H1 (cell line): ENCODE data around the gene CDR2. TPM values are rescaled to one million over a fixed set of nuclear protein-coding genes. Genes with fewer than 3 reads are reported as not detected.

Source experiments
- ASH2L ChIP-seq: fragments of 200-600, 300-600 bp; sonication (generic); IDR thresholded peaks from one replicate; pipeline ENCODE4 v1.7.1; 2017; ENCODE audit warnings: low read length
- BCL11A ChIP-seq, 2 experiments: IDR thresholded peaks; one replicate each; pipeline ENCODE4 v1.6.1; 2011; ENCODE audit warnings: low read depth in 2 of 2, low read length in 2 of 2, mild to moderate bottlenecking in 2 of 2
- BRCA1 ChIP-seq: IDR thresholded peaks from 2 replicates; pipeline ENCODE4 v1.6.1; 2012; ENCODE audit warnings: low read depth, low read length, improper control_type of control experiment
- CBX5 ChIP-seq: fragments of 300-800, 300-1000 bp; sonication (generic); IDR thresholded peaks from 2 replicates; pipeline ENCODE4 v1.7.1; 2016; ENCODE audit warnings: antibody characterized with exemption, low read length, low read depth
- EZH2 ChIP-seq: fragments of 200-600 bp; sonication (generic); IDR thresholded peaks from 2 replicates; pipeline ENCODE4 v1.7.1; 2012; ENCODE audit warnings: low read depth, mild to moderate bottlenecking, moderate library complexity, low read length, inconsistent platforms; ENCODE audit not compliant: severe bottlenecking
- HDAC6 ChIP-seq: IDR thresholded peaks from one replicate; pipeline ENCODE4 v1.7.1; 2012; ENCODE audit warnings: low read depth, mild to moderate bottlenecking, inconsistent platforms, low read length, moderate library complexity
- JUN ChIP-seq: IDR thresholded peaks from 2 replicates; pipeline ENCODE4 v1.6.1; 2011; ENCODE audit warnings: low read depth, mild to moderate bottlenecking, improper control_type of control experiment, low read length
- KDM4A ChIP-seq: IDR thresholded peaks from one replicate; pipeline ENCODE4 v1.7.1; 2012; ENCODE audit warnings: low read depth, mild to moderate bottlenecking, moderate library complexity, low read length, inconsistent platforms; ENCODE audit not compliant: severe bottlenecking
- KDM5A ChIP-seq: fragments of 200-600 bp; IDR thresholded peaks from 2 replicates; pipeline ENCODE4 v1.7.1; 2012; ENCODE audit warnings: mild to moderate bottlenecking, low read length, inconsistent platforms, mixed read lengths
- NRF1 ChIP-seq: IDR thresholded peaks from 2 replicates; pipeline ENCODE4 v1.6.1; 2011; ENCODE audit warnings: mild to moderate bottlenecking, low read depth, low read length, improper control_type of control experiment
- POLR2AphosphoS5 ChIP-seq: IDR thresholded peaks from 2 replicates; pipeline ENCODE4 v1.6.1; 2011; ENCODE audit warnings: low read depth, low read length
- RAD21 ChIP-seq, 2 experiments: IDR thresholded peaks in 1 of 2; conservative IDR thresholded peaks in 1 of 2; 2 replicates each; pipeline ENCODE4 v1.6.1; 2011; ENCODE audit warnings: low read depth in 2 of 2, low read length in 2 of 2, improper control_type of control experiment in 1 of 2, inconsistent platforms in 1 of 2, mild to moderate bottlenecking in 1 of 2, moderate library complexity in 1 of 2
- RBBP5 ChIP-seq: IDR thresholded peaks from 2 replicates; pipeline ENCODE4 v1.7.1; 2012; ENCODE audit warnings: low read depth, mild to moderate bottlenecking, inconsistent platforms, low read length, moderate library complexity, borderline replicate concordance
- SAP30 ChIP-seq: fragments of 300-600 bp; sonication (generic); IDR thresholded peaks from 2 replicates; pipeline ENCODE4 v1.7.1; 2012; ENCODE audit warnings: low read length, moderate library complexity, mild to moderate bottlenecking, inconsistent platforms; ENCODE audit not compliant: insufficient read depth, insufficient replicate concordance
- SIRT6 ChIP-seq: IDR thresholded peaks from one replicate; pipeline ENCODE4 v1.7.1; 2012; ENCODE audit warnings: low read length, inconsistent platforms
- SP1 ChIP-seq: IDR thresholded peaks from 2 replicates; pipeline ENCODE4 v1.6.1; 2011; ENCODE audit warnings: low read depth, low read length
- SP2 ChIP-seq: IDR thresholded peaks from 2 replicates; pipeline ENCODE4 v1.6.1; 2012; ENCODE audit warnings: mild to moderate bottlenecking, low read length, inconsistent platforms
- SP4 ChIP-seq: IDR thresholded peaks from 2 replicates; pipeline ENCODE4 v1.6.1; 2012; ENCODE audit warnings: low read length, inconsistent platforms
- SUZ12 ChIP-seq: fragments of 200-600 bp; sonication (generic); IDR thresholded peaks from 2 replicates; pipeline ENCODE4 v1.6.1; 2012; ENCODE audit warnings: mild to moderate bottlenecking, inconsistent platforms, low read length, moderate library complexity, mixed read lengths
- TCF12 ChIP-seq: IDR thresholded peaks from 2 replicates; pipeline ENCODE4 v1.6.1; 2011; ENCODE audit warnings: low read depth, mild to moderate bottlenecking, low read length
- TEAD4 ChIP-seq: IDR thresholded peaks from 2 replicates; pipeline ENCODE4 v1.6.1; 2012; ENCODE audit warnings: low read depth, low read length, inconsistent platforms, mixed read lengths
- polyA plus RNA-seq, 7 experiments: library from polyadenylated mRNA; depleted of rRNA in 3 of 7; stranded (reverse) in 5 of 7; unstranded in 2 of 7; fragments of >200 nt in 5 of 7; fragments of 200-250 nt in 2 of 7; gene quantifications; 1 replicate in 5 of 7; 2 replicates in 1 of 7; 4 replicates in 1 of 7; pipeline versions ENCODE4 v1.2.1 to v1.2.3, GENCODE V29; 2011 to 2013; ENCODE audit warnings: missing spikeins in 2 of 7, mixed read lengths in 2 of 7
- total RNA-seq: library from RNA; stranded (reverse); fragmentation: NEBNext Ultra II Directional; extraction: Animal tissue kit (Norgen Biotek cat#: 25700); gene quantifications from 2 replicates; pipeline ENCODE4 v1.2.1, GENCODE V29; 2021
- TF ChIP-seq, protein P1 (sequence below), 3 experiments: IDR thresholded peaks; 1 replicate in 2 of 3; 2 replicates in 1 of 3; pipeline versions ENCODE4 v1.5.1 to v1.6.1; 2011; ENCODE audit warnings: low read length in 3 of 3, mild to moderate bottlenecking in 3 of 3, inconsistent platforms in 2 of 3, low read depth in 1 of 3, moderate library complexity in 1 of 3; ENCODE audit not compliant: insufficient read depth in 1 of 3; ENCODE audit errors: control extremely low read depth in 1 of 3

Gene CDR2
- total and polyA plus RNA-seq, 2 of the 8 experiments (the other 6 are each of a cell fraction or from before 2014, with no cell fraction given) = 16.3 to 34.9 TPM

DNA sequence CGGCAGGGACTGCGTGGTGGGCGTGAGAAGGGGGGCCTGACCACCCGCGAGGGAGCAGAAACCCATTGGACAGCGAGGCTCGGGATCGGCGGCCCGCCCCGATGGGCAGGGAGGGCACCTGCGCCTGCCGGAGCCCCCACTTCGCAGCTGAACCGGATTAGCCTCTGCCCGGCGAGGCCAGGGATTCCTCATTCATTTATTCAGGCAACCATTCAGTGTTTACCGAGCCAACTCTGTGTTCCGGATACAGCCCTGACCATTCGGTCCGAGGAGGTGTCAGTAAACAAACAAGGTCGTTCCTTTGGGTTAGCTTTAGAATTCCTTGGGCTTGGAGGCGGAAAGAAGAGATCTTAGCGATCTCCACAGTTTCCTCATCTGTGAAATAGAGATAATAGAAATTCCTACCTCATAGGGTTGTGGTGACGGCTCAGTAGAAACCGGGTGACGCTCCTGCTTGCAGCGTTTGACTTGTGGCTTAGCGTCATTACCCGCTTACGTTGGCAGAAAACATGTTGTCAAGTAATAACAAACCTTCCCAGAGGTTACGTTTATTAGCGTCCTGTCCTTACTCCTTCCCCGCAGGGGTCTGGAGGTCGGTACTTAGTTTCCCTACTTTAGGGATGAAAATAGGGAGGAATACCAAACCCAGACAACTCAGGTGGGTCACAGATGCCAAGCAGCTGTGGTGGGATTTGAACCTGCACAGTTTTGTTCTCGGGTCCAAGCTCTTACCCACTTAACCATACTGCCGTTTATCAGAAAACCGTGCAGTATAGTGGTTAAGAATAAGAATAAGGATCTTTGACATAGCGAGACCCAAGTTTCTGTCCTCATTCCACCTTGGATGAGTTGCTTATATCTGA lies 76.3 kb downstream of the CDR2 start (continued):
- TF ChIP-seq TCF12 (no peak), SP2 (no peak), NRF1 (no peak; the same call in 1 of the 2 replicates), BRCA1 (0 out of 2 replicates have a peak, but pooled peaks have one; percentile 14), TEAD4 (no peak), RBBP5 (0 out of 2 replicates have a peak, but pooled peaks have one; percentile 9), SIRT6 (no peak), KDM4A (no peak), BCL11A (IDR thresholded peaks at IDR 0.05; ENCODE audit: low read depth in 2 of 2, low read length in 2 of 2) (no peak), SP1 (0 out of 2 replicates have a peak, but pooled peaks have one; percentile 44), RAD21 (IDR thresholded peaks at IDR 0.05 in 1 of 2, conservative IDR thresholded peaks at IDR 0.05 in 1 of 2; ENCODE audit: low read depth in 2 of 2, low read length in 2 of 2) (no peak), EZH2 (no peak), SAP30 (no peak), POLR2AphosphoS5 (peak; percentile 57; the same call in 1 of the 2 replicates), HDAC6 (no peak), ASH2L (no peak), JUN (no peak), CBX5 (no peak), KDM5A (no peak), SUZ12 (no peak), SP4 (no peak)
- TF ChIP-seq, protein P1, sequence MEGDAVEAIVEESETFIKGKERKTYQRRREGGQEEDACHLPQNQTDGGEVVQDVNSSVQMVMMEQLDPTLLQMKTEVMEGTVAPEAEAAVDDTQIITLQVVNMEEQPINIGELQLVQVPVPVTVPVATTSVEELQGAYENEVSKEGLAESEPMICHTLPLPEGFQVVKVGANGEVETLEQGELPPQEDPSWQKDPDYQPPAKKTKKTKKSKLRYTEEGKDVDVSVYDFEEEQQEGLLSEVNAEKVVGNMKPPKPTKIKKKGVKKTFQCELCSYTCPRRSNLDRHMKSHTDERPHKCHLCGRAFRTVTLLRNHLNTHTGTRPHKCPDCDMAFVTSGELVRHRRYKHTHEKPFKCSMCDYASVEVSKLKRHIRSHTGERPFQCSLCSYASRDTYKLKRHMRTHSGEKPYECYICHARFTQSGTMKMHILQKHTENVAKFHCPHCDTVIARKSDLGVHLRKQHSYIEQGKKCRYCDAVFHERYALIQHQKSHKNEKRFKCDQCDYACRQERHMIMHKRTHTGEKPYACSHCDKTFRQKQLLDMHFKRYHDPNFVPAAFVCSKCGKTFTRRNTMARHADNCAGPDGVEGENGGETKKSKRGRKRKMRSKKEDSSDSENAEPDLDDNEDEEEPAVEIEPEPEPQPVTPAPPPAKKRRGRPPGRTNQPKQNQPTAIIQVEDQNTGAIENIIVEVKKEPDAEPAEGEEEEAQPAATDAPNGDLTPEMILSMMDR (IDR thresholded peaks at IDR 0.05; ENCODE audit: control extremely low read depth in 1 of 3, insufficient read depth in 1 of 3, low read depth in 1 of 3, low read length in 3 of 3) = no peak
